T-helper 1 cell treated with Interleukin-12 subunit alpha and Interleukin-12 subunit beta and Interleukin-4 antibody, amounts not matched to agents 30 μg/mL and 1 μg/mL, for 36 hours (primary cell): ENCODE data around the gene SERHL2.
A peak's percentile ranks its signal among the peaks of the same experiment; 100 is the strongest.

ENCODE experiments used
- H3K27ac Mint-ChIP-seq: one replicate; pipeline ENCODE4 v1.8.0; 2021; ENCODE audit warnings: mild to moderate bottlenecking, mixed read lengths
- H3K27me3 Mint-ChIP-seq: one replicate; pipeline ENCODE4 v1.8.0; 2021; ENCODE audit warnings: low read depth, mixed read lengths
- H3K36me3 Mint-ChIP-seq: one replicate; pipeline ENCODE4 v1.8.0; 2021; ENCODE audit warnings: low read depth, mixed read lengths
- H3K4me1 Mint-ChIP-seq: one replicate; pipeline ENCODE4 v1.8.0; 2021; ENCODE audit warnings: low read depth, mixed read lengths
- H3K4me3 Mint-ChIP-seq: one replicate; pipeline ENCODE4 v1.8.0; 2021; ENCODE audit warnings: mild to moderate bottlenecking, moderate library complexity, mixed read lengths
- H3K9me3 Mint-ChIP-seq: one replicate; pipeline ENCODE4 v1.8.0; 2021; ENCODE audit warnings: mixed read lengths

The SERHL2 gene

DNA sequence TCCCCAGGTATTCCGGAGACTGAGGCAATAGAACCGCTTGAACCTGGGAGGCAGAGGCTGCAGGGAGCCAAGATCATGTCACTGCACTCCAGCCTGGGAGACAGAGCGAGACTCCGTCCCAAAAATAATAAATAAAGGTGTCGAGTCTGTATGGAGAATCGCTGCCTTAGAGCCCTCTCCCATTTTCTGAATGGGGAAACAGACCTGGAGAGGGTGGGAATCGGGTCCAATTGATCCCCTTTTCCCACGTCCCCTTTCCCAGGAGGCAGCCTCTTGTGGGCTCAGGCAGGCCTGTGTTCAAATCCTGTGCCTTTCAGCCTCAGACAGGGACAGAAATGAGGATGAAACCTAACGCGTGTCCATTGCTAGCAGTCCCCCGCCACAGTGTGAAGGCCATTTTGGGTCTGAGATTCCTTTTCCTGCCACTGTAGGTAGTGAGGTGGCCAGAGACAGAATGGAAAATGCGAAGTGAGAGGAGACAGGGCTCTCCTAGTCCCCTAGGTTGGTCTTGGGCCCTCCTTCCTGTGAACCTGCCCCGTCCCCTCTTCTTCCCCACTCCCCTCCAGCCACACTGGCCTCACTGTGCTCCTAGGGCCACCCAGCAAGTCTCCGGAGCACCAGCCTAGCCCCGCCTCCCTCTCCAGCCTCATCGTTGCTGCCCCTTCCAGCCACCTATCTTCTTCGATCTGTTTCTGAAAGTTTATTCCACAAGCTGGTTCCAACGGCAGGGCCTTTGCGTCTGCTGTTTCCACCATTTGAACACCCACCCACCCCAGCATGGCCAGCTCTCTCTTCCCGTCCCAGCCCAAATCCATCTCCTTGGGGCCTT, 63.6 kb downstream of the SERHL2 start:
- H3K36me3 Mint-ChIP-seq, result peaks cover 10% of the 10 kb centered on the region
- no peak overlapping the region for H3K27ac Mint-ChIP-seq

DNA sequence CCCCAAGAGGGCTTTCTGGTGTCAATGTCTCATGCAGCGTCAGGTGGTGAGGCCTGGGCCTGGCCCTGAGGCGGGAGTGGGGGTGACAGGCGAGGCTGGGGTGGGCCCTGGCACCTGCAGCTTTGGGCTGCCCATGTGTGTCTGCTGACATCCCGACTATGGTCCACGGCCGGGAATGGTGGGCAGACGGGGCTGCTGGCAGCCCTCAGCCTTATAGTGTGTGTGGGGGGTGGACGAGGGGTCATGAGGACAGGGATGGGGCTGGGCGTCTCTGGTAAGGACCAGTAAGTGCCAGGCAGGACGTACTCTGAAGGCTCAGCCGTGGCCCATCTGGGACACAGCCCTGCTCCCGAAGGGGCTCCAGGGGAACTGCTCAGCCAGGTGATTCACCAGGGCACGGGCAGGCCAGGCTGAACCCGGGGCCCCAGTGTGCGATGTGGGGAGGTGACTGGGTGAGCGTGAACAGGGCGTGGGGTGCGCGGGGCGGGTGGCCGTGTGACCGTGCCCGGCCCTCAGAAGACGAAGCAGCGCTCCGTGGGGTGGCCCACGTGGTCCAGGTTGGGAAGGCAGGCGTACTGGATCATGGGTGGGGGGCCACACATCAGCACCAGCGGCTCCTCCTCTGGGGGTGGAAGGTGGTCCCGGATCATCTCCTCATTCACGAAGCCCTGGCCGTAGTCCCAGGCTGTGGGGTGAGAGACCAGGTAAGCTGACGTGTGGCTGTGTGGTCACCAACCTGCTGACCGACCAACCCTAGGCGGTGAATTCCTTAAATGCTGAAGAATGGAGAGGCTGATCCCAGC, 65.7 kb downstream of the SERHL2 start:
- Mint-ChIP-seq H3K27me3 (no peaks in the 10 kb centered on the region), H3K36me3 (peaks cover 2% of the 10 kb centered on the region), H3K4me1 (peaks cover 19% of the 10 kb centered on the region), H3K9me3 (no peaks in the 10 kb centered on the region), H3K27ac (no peak overlapping the region), H3K4me3 (no peak overlapping the region)

More for the DNA sequence above, 63.6 kb downstream of the SERHL2 start:
- Mint-ChIP-seq H3K27me3 (no peaks in the 10 kb centered on the region), H3K4me3 (no peak overlapping the region), H3K9me3 (no peaks in the 10 kb centered on the region), H3K4me1 (peaks cover 31% of the 10 kb centered on the region)

DNA sequence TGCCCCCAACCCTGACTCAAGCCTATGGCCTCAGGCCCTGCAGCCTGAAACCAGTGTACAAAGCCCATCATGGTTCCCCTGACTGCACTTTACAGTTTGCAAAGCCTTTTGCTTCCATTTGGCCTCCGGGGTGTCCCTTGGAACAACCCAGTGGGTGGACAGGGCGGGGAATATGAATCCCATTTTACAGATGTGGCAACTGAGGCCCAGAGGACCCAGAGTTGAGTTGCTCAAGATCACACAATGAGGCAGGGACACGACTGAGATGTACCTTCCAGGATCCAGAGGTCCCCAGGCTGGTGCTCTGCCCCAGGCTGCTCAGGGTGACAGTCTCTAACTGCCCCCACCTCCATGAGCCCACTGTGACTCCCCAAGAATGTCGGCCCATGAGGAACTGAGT, 66.3 kb downstream of the SERHL2 start:
- peaks cover 17% of the 10 kb centered on the region for H3K4me1 Mint-ChIP-seq
- H3K27ac Mint-ChIP-seq, result no peak overlapping the region
- H3K36me3 Mint-ChIP-seq, result peaks cover 2% of the 10 kb centered on the region
- no peak overlapping the region for H3K4me3 Mint-ChIP-seq
- H3K27me3 Mint-ChIP-seq, result no peaks in the 10 kb centered on the region
- H3K9me3 Mint-ChIP-seq, result no peaks in the 10 kb centered on the region

DNA sequence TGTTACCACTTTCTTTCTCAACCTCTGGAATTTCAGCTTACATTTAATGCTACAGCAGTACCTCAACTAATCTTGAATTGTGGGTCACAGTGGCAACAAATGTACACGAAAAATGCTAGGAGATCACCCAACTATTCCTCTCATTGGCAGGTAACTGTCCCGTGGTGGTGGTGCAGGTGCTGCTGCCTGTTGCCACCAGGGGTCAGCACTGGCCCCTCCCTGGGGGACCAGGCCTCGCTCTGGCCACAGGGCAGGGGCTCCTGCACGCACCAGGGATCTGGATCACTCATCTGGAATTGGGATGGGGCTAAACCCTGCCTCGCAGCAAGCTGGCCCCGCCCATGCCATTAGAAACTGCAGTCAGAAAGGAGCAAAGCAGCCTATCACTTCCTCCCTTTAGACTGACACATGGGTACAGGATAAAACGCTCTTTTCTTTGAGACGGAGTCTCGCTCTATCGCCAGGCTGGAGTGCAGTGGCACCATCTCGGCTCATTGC, 67.8 kb downstream of the SERHL2 start:
- Mint-ChIP-seq H3K4me3 (no peak overlapping the region), H3K27ac (peak overlapping the region; percentile 28), H3K9me3 (no peaks in the 10 kb centered on the region), H3K36me3 (peaks cover 4% of the 10 kb centered on the region), H3K4me1 (peaks cover 10% of the 10 kb centered on the region), H3K27me3 (no peaks in the 10 kb centered on the region)

DNA sequence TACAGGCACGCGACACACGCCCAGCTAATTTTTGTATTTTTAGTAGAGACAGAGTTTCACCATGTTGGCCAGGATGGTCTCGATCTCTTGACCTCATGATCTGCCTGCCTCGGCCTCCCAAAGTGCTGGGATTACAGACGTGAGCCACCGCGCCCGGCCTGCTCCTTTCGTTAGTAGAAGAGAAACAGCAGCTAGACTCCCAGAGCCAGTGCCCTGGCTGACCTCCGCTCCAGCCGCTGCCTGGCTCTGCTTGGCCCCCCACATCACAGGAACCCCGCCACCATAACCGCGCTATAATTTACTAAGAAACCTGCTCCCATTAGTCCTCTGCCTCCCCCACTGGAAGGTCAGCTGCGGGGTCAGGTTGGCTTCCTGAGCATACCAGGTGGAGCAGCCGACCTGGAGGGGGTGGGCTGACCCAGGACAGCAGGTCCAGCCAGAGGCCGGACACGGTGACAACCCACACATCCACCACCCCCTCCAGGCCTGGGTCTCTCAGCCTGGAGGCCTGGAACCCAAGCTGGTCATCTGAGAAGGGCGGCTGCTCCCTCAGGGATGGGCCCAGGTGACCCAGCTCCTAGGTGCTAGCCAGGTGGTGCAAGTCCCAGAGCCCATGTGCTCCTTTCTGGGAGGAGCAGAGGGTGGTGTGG, 68.4 kb downstream of the SERHL2 start:
- Mint-ChIP-seq H3K9me3 (no peaks in the 10 kb centered on the region), H3K4me1 (peaks cover 10% of the 10 kb centered on the region), H3K4me3 (no peak overlapping the region), H3K27me3 (no peaks in the 10 kb centered on the region), H3K27ac (no peak overlapping the region), H3K36me3 (peaks cover 4% of the 10 kb centered on the region)

DNA sequence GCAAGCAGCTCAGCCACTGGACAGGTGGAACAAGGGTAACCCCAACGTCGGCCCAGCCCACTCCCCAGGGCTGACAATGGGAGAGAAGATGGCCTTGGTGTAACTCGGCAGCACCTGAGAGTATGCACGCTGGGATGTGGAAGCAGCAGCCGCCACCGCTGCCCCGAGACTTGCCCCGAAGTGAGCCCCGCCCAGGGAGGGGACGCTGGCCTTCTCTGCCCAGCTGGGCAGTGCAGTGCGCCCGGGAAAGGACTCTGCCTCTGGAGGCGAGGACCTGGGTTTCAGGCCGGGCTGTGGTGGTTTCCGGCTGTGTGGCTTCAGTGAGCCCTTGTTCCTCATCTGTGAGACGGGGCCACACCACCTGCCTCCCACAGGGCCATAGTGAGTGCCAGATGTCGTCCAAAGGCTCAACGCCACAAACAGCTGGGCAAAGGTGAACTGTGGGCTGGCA, 69.6 kb downstream of the SERHL2 start:
- Mint-ChIP-seq H3K27me3 (no peaks in the 10 kb centered on the region), H3K4me3 (no peak overlapping the region), H3K9me3 (no peaks in the 10 kb centered on the region), H3K27ac (no peak overlapping the region), H3K4me1 (peaks cover 5% of the 10 kb centered on the region), H3K36me3 (peaks cover 5% of the 10 kb centered on the region)
